Adrenal gland (tissue), 12 donors: ENCODE measurements around the gene ADAMTS6. TPM values are rescaled to one million over a fixed set of nuclear protein-coding genes. Genes with fewer than 3 reads are reported as not detected.

Source experiments
- DNase-seq, 7 donors: peaks; one replicate each; pipeline ENCODE4 v3.0.0-alpha.2; 2019 to 2020
- H3K27ac ChIP-seq, 5 donors: fragments of 200-600 bp; sonication (generic) in 4 of 5; 1 replicate in 3 of 5; 2 replicates in 2 of 5; pipeline versions ENCODE4 v1.5.1 to v1.8.0; 2016 to 2020; ENCODE audit warnings: mild to moderate bottlenecking in 1 of 5
- H3K27me3 ChIP-seq: fragments of 200-600 bp; 2 replicates; pipeline ENCODE4 v1.8.0; 2021
- H3K36me3 ChIP-seq, 2 donors: fragments of 200-600 bp; replicated peaks in 1 of 2; 1 replicate in 1 of 2; 2 replicates in 1 of 2; pipeline versions ENCODE4 v1.5.1 to v1.8.0; 2018 to 2022
- H3K4me1 ChIP-seq, 2 donors: fragments of 200-600 bp; replicated peaks in 1 of 2; 1 replicate in 1 of 2; 2 replicates in 1 of 2; pipeline versions ENCODE4 v1.5.1 to v1.8.0; 2018 to 2021
- H3K4me3 ChIP-seq, 4 donors: fragments of 200-600 bp; sonication (generic) in 3 of 4; one replicate each; pipeline ENCODE4 v1.5.1; 2016 to 2018
- H3K9me3 ChIP-seq, 3 donors: fragments of 200-600 bp; sonication (generic) in 1 of 3; replicated peaks in 1 of 3; 1 replicate in 2 of 3; 2 replicates in 1 of 3; pipeline versions ENCODE4 v1.5.1 to v1.8.0; 2016 to 2021
- POLR2A ChIP-seq, 2 donors: fragments of 450-650 bp; IDR thresholded peaks; one replicate each; pipeline ENCODE4 v1.6.1; 2017; ENCODE audit warnings: antibody characterized with exemption in 2 of 2, mild to moderate bottlenecking in 2 of 2, moderate library complexity in 1 of 2
- WGBS, 4 donors: extraction: QIAGEN DNeasy Blood & Tissue Kit in 2 of 4; methylation state at CpG; one replicate each; pipeline versions ENCODE4 v1.1.5 to v1.1.7; 2013 to 2017; 5-methylcytosine and 5-hydroxymethylcytosine counted together
- intact Hi-C, 2 donors: fragments of 100-400 bp; cut with DNase I; formaldehyde crosslinking; loops; one replicate each; pipeline versions ENCODE4 v1.14.1 to v1.15.0; 2022 to 2023
- polyA plus RNA-seq, 3 donors: library from polyadenylated mRNA; stranded (reverse); fragments of 200-250 nt in 2 of 3; fragments of 350-450 nt in 1 of 3; fragmentation: Illumina TruSeq in 1 of 3; extraction: RNeasy Lipid Tissue Mini Kit (QIAGEN cat#74804) in 1 of 3; gene quantifications; one replicate each; pipeline ENCODE4 v1.2.3, GENCODE V29; 2013 to 2014
- total RNA-seq, 9 donors: library from RNA; depleted of rRNA in 4 of 9; stranded (reverse); fragments of >200 nt in 4 of 9; fragments of 120-200 nt in 1 of 9; fragmentation: NEBNext Ultra II Directional in 1 of 9; extraction: Animal tissue kit (Norgen Biotek cat#: 25700) in 1 of 9; gene quantifications; one replicate each; pipeline versions ENCODE4 v1.1.0 to v1.2.4, GENCODE V29; 2013 to 2023
- TF ChIP-seq, protein P1 (sequence below), 6 experiments: fragments of 450-650 bp in 4 of 6; fragments of 200-600 bp in 2 of 6; sonication (generic) in 1 of 6; IDR thresholded peaks; 1 replicate in 5 of 6; 2 replicates in 1 of 6; pipeline versions ENCODE4 v1.5.1 to v1.8.0; 2016 to 2021; ENCODE audit warnings: antibody characterized with exemption in 6 of 6, mild to moderate bottlenecking in 2 of 6, moderate library complexity in 1 of 6
- donor health status: healthy with polysubstance abuse.
- donor health status: Bipolar disorder and iron deficiency.
- donor health status: DM: yes; HTN: yes; CAD: no.
- donor health status: DM: no; HTN: no; CAD: no.
- donor health status: DM: no; HTN: no; CAD: no.
- donor health status: DM: yes; HTN: yes; CAD: no.

Gene ADAMTS6
- total and polyA plus RNA-seq, 12 donors: 0.24 to 11.9 (median 0.89) TPM

GRCh38 chr5:65481171-65481581 is 544 bp downstream of the ADAMTS6 start:
- H3K36me3 ChIP-seq: no peaks in the 10 kb centered on the region
- intact Hi-C loops: loop anchor here (10.0 kb wide), 4 partner anchors 376 to 846 kb away; no protein-coding TSS in a partner anchor
- no peaks in the 10 kb centered on the region for H3K27me3 ChIP-seq
- peaks cover 5 to 26% of the 10 kb centered on the region in 2 donors for H3K4me1 ChIP-seq
- peak overlapping the region in 3 of 5 donors; percentile 83 to 94 (median 89) for H3K27ac ChIP-seq
- TF ChIP-seq, protein P1, sequence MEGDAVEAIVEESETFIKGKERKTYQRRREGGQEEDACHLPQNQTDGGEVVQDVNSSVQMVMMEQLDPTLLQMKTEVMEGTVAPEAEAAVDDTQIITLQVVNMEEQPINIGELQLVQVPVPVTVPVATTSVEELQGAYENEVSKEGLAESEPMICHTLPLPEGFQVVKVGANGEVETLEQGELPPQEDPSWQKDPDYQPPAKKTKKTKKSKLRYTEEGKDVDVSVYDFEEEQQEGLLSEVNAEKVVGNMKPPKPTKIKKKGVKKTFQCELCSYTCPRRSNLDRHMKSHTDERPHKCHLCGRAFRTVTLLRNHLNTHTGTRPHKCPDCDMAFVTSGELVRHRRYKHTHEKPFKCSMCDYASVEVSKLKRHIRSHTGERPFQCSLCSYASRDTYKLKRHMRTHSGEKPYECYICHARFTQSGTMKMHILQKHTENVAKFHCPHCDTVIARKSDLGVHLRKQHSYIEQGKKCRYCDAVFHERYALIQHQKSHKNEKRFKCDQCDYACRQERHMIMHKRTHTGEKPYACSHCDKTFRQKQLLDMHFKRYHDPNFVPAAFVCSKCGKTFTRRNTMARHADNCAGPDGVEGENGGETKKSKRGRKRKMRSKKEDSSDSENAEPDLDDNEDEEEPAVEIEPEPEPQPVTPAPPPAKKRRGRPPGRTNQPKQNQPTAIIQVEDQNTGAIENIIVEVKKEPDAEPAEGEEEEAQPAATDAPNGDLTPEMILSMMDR (IDR thresholded peaks at IDR 0.05): no peak
- TF ChIP-seq POLR2A (IDR thresholded peaks at IDR 0.05): no peak
- 0 to 2% (median 1%) methylated on average over 7 of the region's 7 CpGs for WGBS, 4 donors
- DNase-seq: no peak
- no peaks in the 10 kb centered on the region for H3K9me3 ChIP-seq
- peak overlapping the region in 1 of 4 donors; percentile 69 for H3K4me3 ChIP-seq

- intact Hi-C loops: loop anchor here (10.0 kb wide), 4 partner anchors 376 to 846 kb away; no protein-coding TSS in a partner anchor
- peak overlapping the region in 1 of 5 donors; percentile 10 for H3K27ac ChIP-seq
- H3K4me1 ChIP-seq: peaks cover 5 to 26% of the 10 kb centered on the region in 2 donors
- no peaks in the 10 kb centered on the region for H3K27me3 ChIP-seq
- DNase-seq: peak; percentile 61 to 84 (median 78)
- no peaks in the 10 kb centered on the region for H3K9me3 ChIP-seq
- H3K36me3 ChIP-seq: no peaks in the 10 kb centered on the region
- peak overlapping the region in 2 of 4 donors; percentile 53 to 69 for H3K4me3 ChIP-seq
- no peak for TF ChIP-seq POLR2A (IDR thresholded peaks at IDR 0.05)
- TF ChIP-seq, protein P1 (IDR thresholded peaks at IDR 0.05): no peak
- WGBS, 4 donors: 0 to 1% (median 1%) methylated on average over 10 to 15 of the region's 15 CpGs
These were observed 1.3 kb downstream of the ADAMTS6 start for GRCh38 chr5:65480306-65480865.

- Histone ChIP-seq H3K4me1 (peaks cover 5 to 26% of the 10 kb centered on the region in 2 donors), H3K9me3 (no peaks in the 10 kb centered on the region), H3K36me3 (no peaks in the 10 kb centered on the region), H3K27ac (no peak overlapping the region), H3K27me3 (no peaks in the 10 kb centered on the region), H3K4me3 (peak overlapping the region in 1 of 4 donors; percentile 69)
- no peak for TF ChIP-seq POLR2A (IDR thresholded peaks at IDR 0.05)
- TF ChIP-seq, protein P1 (IDR thresholded peaks at IDR 0.05): no peak
- 40 to 48% (median 42%) methylated on average over 1 of the region's 1 CpG for WGBS, 4 donors
- DNase-seq: no peak
- intact Hi-C loops: no loop called here
These were observed 2.2 kb downstream of the ADAMTS6 start for GRCh38 chr5:65479527-65479926.

DNA sequence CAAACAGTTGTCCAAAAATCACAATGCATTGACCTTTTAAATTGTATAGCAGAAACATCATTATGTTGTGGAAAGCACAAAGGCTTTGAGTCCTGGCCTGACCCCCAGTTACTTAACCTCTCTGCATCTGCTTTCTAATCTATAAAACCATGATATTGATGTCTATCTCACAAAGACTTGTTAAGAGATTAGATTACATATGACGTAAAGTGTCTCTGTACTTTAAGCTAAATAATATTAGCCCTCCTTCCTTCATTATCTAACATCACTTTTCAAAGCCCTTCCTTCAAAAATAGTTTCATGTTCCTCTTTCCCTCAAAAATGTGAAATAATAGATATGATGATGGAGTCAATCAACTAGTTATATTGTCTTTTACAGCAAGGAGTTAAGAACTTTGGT is 3.4 kb downstream of the ADAMTS6 start:
- no peak for DNase-seq
- TF ChIP-seq, protein P1 (IDR thresholded peaks at IDR 0.05): no peak
- TF ChIP-seq POLR2A (IDR thresholded peaks at IDR 0.05): no peak
- Histone ChIP-seq H3K27me3 (no peaks in the 10 kb centered on the region), H3K36me3 (no peaks in the 10 kb centered on the region), H3K27ac (no peak overlapping the region), H3K4me3 (no peak overlapping the region), H3K4me1 (peaks cover 5 to 23% of the 10 kb centered on the region in 2 donors), H3K9me3 (no peaks in the 10 kb centered on the region)
- intact Hi-C loops: no loop called here
- 75 to 82% (median 79%) methylated on average over 1 of the region's 1 CpG for WGBS, 4 donors
